Endothelial cell of umbilical vein (primary cell): Measurements from ENCODE around the gene RAB36. TPM values are rescaled to one million over a fixed set of nuclear protein-coding genes. Genes with fewer than 3 reads are reported as not detected.

ENCODE experiments used
- BruUV-seq: library from RNA; stranded (reverse); fragments of 400-500 nt; replicated peaks from 2 replicates; lab custom pipeline; 2021; lab: Mats Ljungman, UMichigan
- CTCF ChIA-PET: fragments of 300-600, 350-600 bp; sonication (Branson Sonifier 250); formaldehyde crosslinking; loops from one replicate; lab custom pipeline; 2021; ENCODE audit warnings: antibody characterized with exemption, inconsistent platforms; lab: Charles Lee
- POLR2A ChIA-PET: fragments of 300-600, 350-600 bp; sonication (Branson Sonifier 250); formaldehyde crosslinking; loops from one replicate; lab custom pipeline; 2021; ENCODE audit warnings: antibody characterized with exemption, inconsistent platforms; lab: Charles Lee
- DNase-seq: peaks from one replicate; pipeline ENCODE4 v3.0.0-alpha.2; 2011; ENCODE audit warnings: low read depth, low spot score
- FAIRE-seq: peaks from 2 replicates; lab custom pipeline; 2011; peaks lifted over from hg19 to GRCh38; lab: Jason Lieb, UNC
- H2AFZ ChIP-seq: 2 replicates; pipeline ENCODE4 v1.6.0; 2012; ENCODE audit warnings: low read depth, low read length, control low read depth, inconsistent platforms
- H3K27ac ChIP-seq: 2 replicates; pipeline ENCODE4 v1.5.1; 2011; ENCODE audit warnings: low read depth, mild to moderate bottlenecking, control low read depth, low read length, moderate library complexity; ENCODE audit not compliant: insufficient read depth
- H3K27me3 ChIP-seq, 2 experiments: 2 replicates each; pipeline versions ENCODE4 v1.6.0 to v1.6.1; 2011; ENCODE audit warnings: low read length in 2 of 2, mixed read lengths in 1 of 2; ENCODE audit not compliant: control insufficient read depth in 2 of 2, insufficient read depth in 2 of 2
- H3K36me3 ChIP-seq, 2 experiments: 2 replicates in 1 of 2; 3 replicates in 1 of 2; pipeline ENCODE4 v1.5.1; 2011; ENCODE audit warnings: low read length in 2 of 2, mild to moderate bottlenecking in 1 of 2, moderate library complexity in 1 of 2; ENCODE audit not compliant: control insufficient read depth in 2 of 2, insufficient read depth in 2 of 2; ENCODE audit errors: extremely low read depth in 1 of 2
- H3K4me1 ChIP-seq: 3 replicates; pipeline ENCODE4 v1.5.1; 2011; ENCODE audit warnings: mild to moderate bottlenecking, low read length; ENCODE audit not compliant: control insufficient read depth, insufficient read depth; ENCODE audit errors: extremely low read depth
- H3K4me2 ChIP-seq: 2 replicates; pipeline ENCODE4 v1.6.1; 2011; ENCODE audit warnings: low read length, control low read depth, mixed read lengths; ENCODE audit not compliant: insufficient read depth
- H3K4me3 ChIP-seq, 3 experiments: fragments of 200-600 bp in 1 of 3; sonication (generic), shearing (Covaris generic) in 1 of 3; replicated peaks in 1 of 3; 2 replicates each; pipeline ENCODE4 v1.5.1; 2011 to 2016; ENCODE audit warnings: control low read depth in 3 of 3, low read length in 3 of 3, mild to moderate bottlenecking in 2 of 3, inconsistent platforms in 1 of 3, low read depth in 1 of 3, moderate library complexity in 1 of 3; ENCODE audit not compliant: insufficient read depth in 1 of 3
- H3K79me2 ChIP-seq: 2 replicates; pipeline ENCODE4 v1.6.0; 2012; ENCODE audit warnings: low read length, inconsistent platforms; ENCODE audit not compliant: control insufficient read depth, insufficient read depth
- H3K9ac ChIP-seq: replicated peaks from 2 replicates; pipeline ENCODE3; 2011; ENCODE audit warnings: low read length, control low read depth; ENCODE audit not compliant: insufficient read depth; ENCODE audit errors: extremely low read depth
- H3K9me1 ChIP-seq: replicated peaks from 3 replicates; pipeline ENCODE4 v1.6.0; 2011; ENCODE audit warnings: mild to moderate bottlenecking, low read length; ENCODE audit not compliant: control insufficient read depth, insufficient read depth; ENCODE audit errors: extremely low read depth
- H3K9me3 ChIP-seq: replicated peaks from 2 replicates; pipeline ENCODE4 v1.5.1; 2012; ENCODE audit warnings: low read length, inconsistent platforms; ENCODE audit not compliant: control insufficient read depth, insufficient read depth
- H4K20me1 ChIP-seq: replicated peaks from 2 replicates; pipeline ENCODE3; 2011; ENCODE audit warnings: mild to moderate bottlenecking, low read length; ENCODE audit not compliant: control insufficient read depth, insufficient read depth; ENCODE audit errors: extremely low read depth
- EZH2 ChIP-seq: IDR thresholded peaks from 2 replicates; pipeline ENCODE4 v1.6.1; 2012; ENCODE audit warnings: borderline replicate concordance, low read depth, mild to moderate bottlenecking, moderate library complexity, low read length, inconsistent platforms; ENCODE audit not compliant: severe bottlenecking
- FOS ChIP-seq: IDR thresholded peaks from 2 replicates; pipeline ENCODE4 v1.6.1; 2011; ENCODE audit warnings: mild to moderate bottlenecking, low read length, moderate library complexity, borderline replicate concordance; ENCODE audit not compliant: insufficient read depth
- GATA2 ChIP-seq: IDR thresholded peaks from 2 replicates; pipeline ENCODE4 v1.7.0; 2011; ENCODE audit warnings: low read depth, mild to moderate bottlenecking, moderate library complexity, mixed read lengths, low read length; ENCODE audit not compliant: insufficient read length, insufficient read depth
- JUN ChIP-seq: IDR thresholded peaks from 2 replicates; pipeline ENCODE4 v1.6.1; 2011; ENCODE audit warnings: borderline replicate concordance, low read depth; ENCODE audit not compliant: insufficient read length, insufficient read depth
- MYC ChIP-seq: IDR thresholded peaks from one replicate; pipeline ENCODE4 v1.6.1; 2011; ENCODE audit warnings: mild to moderate bottlenecking, low read depth, low read length
- POLR2A ChIP-seq: IDR thresholded peaks from 2 replicates; pipeline ENCODE4 v1.6.1; 2012; ENCODE audit warnings: low read depth, mild to moderate bottlenecking, control low read depth, low read length
- POLR2AphosphoS5 ChIP-seq: IDR thresholded peaks from 2 replicates; pipeline ENCODE4 v1.6.1; 2012; ENCODE audit warnings: low read depth, mild to moderate bottlenecking, control low read depth, low read length, moderate library complexity; ENCODE audit not compliant: insufficient read depth
- dilution Hi-C: fragments of 300-500 bp; cut with MboI; formaldehyde crosslinking; loops from one replicate; pipeline ENCODE4 v1.15.0; 2019; ENCODE audit warnings: low sequenced_read_pairs; ENCODE audit not compliant: extremely low pct_ligation_motif_present
- intact Hi-C: fragments of 100-400 bp; cut with micrococcal nuclease; formaldehyde crosslinking; loops from one replicate; pipeline ENCODE4 v1.10.0; 2022
- polyA plus RNA-seq, 4 experiments: library from polyadenylated mRNA; depleted of rRNA in 3 of 4; stranded (reverse) in 3 of 4; unstranded in 1 of 4; fragments of >200 nt; gene quantifications; 2 replicates each; pipeline versions ENCODE4 v1.2.1 to v1.2.3, GENCODE V29; 2011 to 2012; ENCODE audit warnings: missing spikeins in 1 of 4
- total RNA-seq: library from RNA; stranded (reverse); gene quantifications from 2 replicates; pipeline ENCODE4 v1.2.3, GENCODE V29; 2021
- TF ChIP-seq, protein P1 (sequence below), 2 donors: IDR thresholded peaks; 1 replicate in 1 of 2; 2 replicates in 1 of 2; pipeline ENCODE4 v1.5.1; 2011; ENCODE audit warnings: low read length in 2 of 2, mild to moderate bottlenecking in 2 of 2, moderate library complexity in 2 of 2, control low read depth in 1 of 2, inconsistent platforms in 1 of 2, low read depth in 1 of 2; ENCODE audit not compliant: insufficient read depth in 1 of 2; ENCODE audit errors: extremely low read depth in 1 of 2
- TF ChIP-seq, protein P2 (sequence below): IDR thresholded peaks from 2 replicates; pipeline ENCODE4 v1.6.1; 2011; ENCODE audit not compliant: insufficient read depth, insufficient read length

Gene RAB36
- total and polyA plus RNA-seq, 2 donors (not counting 3 experiments of a cell fraction or from before 2014, with no cell fraction given) = 2.7 to 3.1 TPM

DNA sequence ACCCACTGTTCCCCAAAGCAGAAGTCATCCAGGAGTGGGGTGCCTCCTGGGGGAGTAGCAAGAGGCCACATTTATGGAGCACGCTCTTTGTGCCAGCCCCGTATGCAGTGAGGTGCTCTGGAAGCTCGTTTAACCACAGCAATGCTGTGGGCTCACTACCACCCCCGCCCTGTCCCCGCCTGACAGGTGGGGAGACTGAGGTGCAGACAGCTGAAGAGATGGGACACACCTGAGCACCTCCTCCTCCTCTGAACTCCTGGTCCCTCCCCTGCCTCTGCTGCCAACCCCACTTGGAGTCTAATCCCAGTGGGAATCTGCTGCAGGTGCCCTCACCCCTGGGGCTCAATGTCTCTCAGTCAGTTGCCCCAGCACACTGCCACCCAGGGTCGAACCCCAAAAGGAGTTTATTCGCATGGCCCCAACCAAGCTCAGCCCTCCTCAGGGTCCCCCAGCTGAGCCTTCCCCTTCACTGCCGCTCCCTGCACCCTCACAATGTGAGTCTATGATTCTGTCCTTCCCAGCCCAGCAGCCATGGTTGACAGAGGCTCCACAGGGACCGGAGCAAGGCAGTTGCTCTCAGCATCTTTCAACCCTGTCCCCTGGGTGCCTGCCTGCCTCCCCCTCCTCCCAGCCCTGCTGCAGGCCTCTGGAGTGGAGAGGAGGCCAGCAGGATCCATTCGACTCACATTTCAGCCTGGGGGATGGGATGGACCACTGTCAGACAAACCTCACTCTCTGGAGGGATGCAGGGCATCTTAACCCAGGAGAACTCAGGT lies 21.8 kb downstream of the RAB36 start:
- Histone ChIP-seq H3K9me3 (no peaks in the 10 kb centered on the region), H3K4me1 (no peaks in the 10 kb centered on the region), H3K79me2 (no peaks in the 10 kb centered on the region), H3K4me3 (no peak overlapping the region), H4K20me1 (no peaks in the 10 kb centered on the region), H3K36me3 (no peaks in the 10 kb centered on the region), H3K27me3 (no peaks in the 10 kb centered on the region), H3K4me2 (no peak overlapping the region), H3K9me1 (no peaks in the 10 kb centered on the region), H2AFZ (no peak overlapping the region), H3K9ac (no peak overlapping the region), H3K27ac (no peak overlapping the region)
- dilution Hi-C loops (no loop called here), intact Hi-C loops (no loop called here)
- DNase-seq (no peak), FAIRE-seq (no peak)
- ChIA-PET POLR2A (no interaction called here), CTCF (interaction anchor here (1.0 to 1.2 kb wide), 3 partner anchors 11 to 221 kb away, joined by 3 to 4 read pairs (median 3); no protein-coding TSS in a partner anchor)
- TF ChIP-seq, protein P1, sequence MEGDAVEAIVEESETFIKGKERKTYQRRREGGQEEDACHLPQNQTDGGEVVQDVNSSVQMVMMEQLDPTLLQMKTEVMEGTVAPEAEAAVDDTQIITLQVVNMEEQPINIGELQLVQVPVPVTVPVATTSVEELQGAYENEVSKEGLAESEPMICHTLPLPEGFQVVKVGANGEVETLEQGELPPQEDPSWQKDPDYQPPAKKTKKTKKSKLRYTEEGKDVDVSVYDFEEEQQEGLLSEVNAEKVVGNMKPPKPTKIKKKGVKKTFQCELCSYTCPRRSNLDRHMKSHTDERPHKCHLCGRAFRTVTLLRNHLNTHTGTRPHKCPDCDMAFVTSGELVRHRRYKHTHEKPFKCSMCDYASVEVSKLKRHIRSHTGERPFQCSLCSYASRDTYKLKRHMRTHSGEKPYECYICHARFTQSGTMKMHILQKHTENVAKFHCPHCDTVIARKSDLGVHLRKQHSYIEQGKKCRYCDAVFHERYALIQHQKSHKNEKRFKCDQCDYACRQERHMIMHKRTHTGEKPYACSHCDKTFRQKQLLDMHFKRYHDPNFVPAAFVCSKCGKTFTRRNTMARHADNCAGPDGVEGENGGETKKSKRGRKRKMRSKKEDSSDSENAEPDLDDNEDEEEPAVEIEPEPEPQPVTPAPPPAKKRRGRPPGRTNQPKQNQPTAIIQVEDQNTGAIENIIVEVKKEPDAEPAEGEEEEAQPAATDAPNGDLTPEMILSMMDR (IDR thresholded peaks at IDR 0.05; ENCODE audit: extremely low read depth in 1 of 2, insufficient read depth in 1 of 2, low read depth in 1 of 2, low read length in 2 of 2) = no peak
- TF ChIP-seq, protein P2, sequence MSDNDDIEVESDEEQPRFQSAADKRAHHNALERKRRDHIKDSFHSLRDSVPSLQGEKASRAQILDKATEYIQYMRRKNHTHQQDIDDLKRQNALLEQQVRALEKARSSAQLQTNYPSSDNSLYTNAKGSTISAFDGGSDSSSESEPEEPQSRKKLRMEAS = no peak
- TF ChIP-seq POLR2A (no peak), MYC (no peak), GATA2 (no peak), POLR2AphosphoS5 (no peak), JUN (no peak), EZH2 (no peak), FOS (no peak)
- no TSS peak for BruUV-seq
